Coronary artery (tissue), 2 donors: ENCODE data around the gene VASN.

Experiments used
- DNase-seq: peaks from one replicate; pipeline ENCODE4 v3.0.0-alpha.2; 2017; ENCODE audit warnings: low spot score
- H3K27ac ChIP-seq, 2 donors: fragments of 200-600 bp; sonication (generic); one replicate each; pipeline ENCODE4 v1.5.1; 2016 to 2019
- H3K4me3 ChIP-seq: fragments of 200-600 bp; sonication (generic); 2 replicates; pipeline ENCODE4 v1.5.1; 2016; ENCODE audit warnings: mild to moderate bottlenecking, moderate library complexity
- CTCF ChIP-seq: fragments of 200-600 bp; sonication (generic); IDR thresholded peaks from one replicate; pipeline ENCODE4 v1.5.1; 2019; ENCODE audit warnings: antibody characterized with exemption

The VASN gene

GRCh38 chr16:4416200-4417032, 44.8 kb downstream of the VASN start, which contains the start of gene CORO7:
TSS of gene CORO7 (minus strand) at chr16:4416596. CDS start at chr16:4416518, 78 bp downstream.
- TF ChIP-seq CTCF = no peak
- peak; percentile 97 for DNase-seq
- Histone ChIP-seq H3K27ac (peak within 1 kb of the TSS; percentile 47 to 87), H3K4me3 (peak within 1 kb of the TSS; percentile 99)

- Histone ChIP-seq H3K27ac (no peak overlapping the region), H3K4me3 (no peak overlapping the region)
- TF ChIP-seq CTCF = no peak
- no peak for DNase-seq
Measured at GRCh38 chr16:4419402-4419959, 47.8 kb downstream of the VASN start.

- Histone ChIP-seq H3K27ac (no peak overlapping the region), H3K4me3 (no peak overlapping the region)
- no peak for TF ChIP-seq CTCF
- DNase-seq = no peak
Measured at GRCh38 chr16:4420505-4421105, 49.0 kb downstream of the VASN start.

- peak; percentile 93 for DNase-seq
- H3K4me3 ChIP-seq = peak within 1 kb of the TSS; percentile 82
- no peak for TF ChIP-seq CTCF
- peak within 1 kb of the TSS; percentile 91 to 97 for H3K27ac ChIP-seq
Measured at GRCh38 chr16:4425378-4426020, 53.9 kb downstream of the VASN start, which contains the start of gene DNAJA3. TSS of gene DNAJA3 (plus strand) at chr16:4425868. CDS start at chr16:4425882, 14 bp downstream.

- no peak for DNase-seq
- H3K4me3 ChIP-seq = peak overlapping the region; percentile 82
Measured at GRCh38 chr16:4426021-4426684, 54.5 kb downstream of the VASN start.

More at GRCh38 chr16:4426021-4426684, 54.5 kb downstream of the VASN start:
- no peak for TF ChIP-seq CTCF
- H3K27ac ChIP-seq = peak overlapping the region; percentile 91 to 97
